Lower leg skin (tissue), 3 donors: ENCODE results near the gene LRRC57.

Experiments
- CTCF ChIP-seq, 3 donors: fragments of 450-650 bp; IDR thresholded peaks; one replicate each; pipeline ENCODE4 v1.5.1; 2016; ENCODE audit warnings: antibody characterized with exemption in 3 of 3, mild to moderate bottlenecking in 3 of 3, moderate library complexity in 2 of 3
- POLR2A ChIP-seq, 2 donors: fragments of 450-650 bp; IDR thresholded peaks; one replicate each; pipeline ENCODE4 v1.6.1; 2016 to 2017; ENCODE audit warnings: antibody characterized with exemption in 2 of 2, mild to moderate bottlenecking in 1 of 2, moderate library complexity in 1 of 2

- no peak for TF ChIP-seq CTCF (IDR thresholded peaks at IDR 0.05)
- TF ChIP-seq POLR2A (IDR thresholded peaks at IDR 0.05) = no peak
Observed at GRCh38 chr15:42491539-42492225, 56.9 kb downstream of the LRRC57 start.
